GM23338 (cell line): Measurements from ENCODE around the gene PALLD.

Experiments
- CTCF ChIP-seq, 2 experiments: fragments of 200-600 bp in 1 of 2; sonication (generic) in 1 of 2; conservative IDR thresholded peaks; 2 replicates each; pipeline versions ENCODE4 v1.5.1 to v1.6.1; 2016 to 2017; ENCODE audit warnings: antibody characterized with exemption in 2 of 2, low read depth in 2 of 2, mild to moderate bottlenecking in 2 of 2, moderate library complexity in 1 of 2
- REST ChIP-seq: IDR thresholded peaks from one replicate; pipeline ENCODE4 v1.6.1; 2018; ENCODE audit warnings: antibody characterized with exemption; ENCODE audit not compliant: unreplicated experiment

GRCh38 chr4:168483811-168484210, 13.0 kb upstream of the PALLD start:
- no peak for TF ChIP-seq REST
- no peak for TF ChIP-seq CTCF (conservative IDR thresholded peaks at IDR 0.05; ENCODE audit: low read depth in 2 of 2)
